Psoas muscle (tissue), 8 donors: Measurements from ENCODE around the gene GPC6. TPM values are rescaled to one million over a fixed set of nuclear protein-coding genes. Genes with fewer than 3 reads are reported as not detected.

Experiments used
- ATAC-seq, 4 donors: fragments of 200-7000 bp; cut with Tn5 transposase; one replicate each; pipeline ENCODE4 v1.9.1; 2020; ENCODE audit warnings: moderate library complexity in 3 of 4, mild to moderate bottlenecking in 2 of 4
- DNase-seq, 2 donors: peaks; one replicate each; pipeline ENCODE4 v3.0.0-alpha.2; 2020
- H3K27ac ChIP-seq: fragments of 200-600 bp; one replicate; pipeline ENCODE4 v1.8.0; 2022
- H3K27me3 ChIP-seq, 3 donors: fragments of 200-600 bp in 1 of 3; one replicate each; pipeline versions ENCODE4 v1.6.1 to v1.8.0; 2013 to 2022; ENCODE audit warnings: low read length in 2 of 3, mild to moderate bottlenecking in 2 of 3, moderate library complexity in 1 of 3; ENCODE audit not compliant: insufficient read depth in 3 of 3
- H3K36me3 ChIP-seq, 2 donors: fragments of 200-600 bp in 1 of 2; one replicate each; pipeline versions ENCODE4 v1.6.1 to v1.8.0; 2013 to 2022; ENCODE audit warnings: low read depth in 1 of 2, mild to moderate bottlenecking in 1 of 2, moderate library complexity in 1 of 2; ENCODE audit not compliant: insufficient read depth in 1 of 2
- H3K4me1 ChIP-seq: fragments of 200-600 bp; one replicate; pipeline ENCODE4 v1.8.0; 2022
- H3K4me3 ChIP-seq: fragments of 200-600 bp; one replicate; pipeline ENCODE4 v1.8.0; 2022; ENCODE audit warnings: mild to moderate bottlenecking
- H3K9me3 ChIP-seq: fragments of 200-600 bp; one replicate; pipeline ENCODE4 v1.8.0; 2022
- CTCF ChIP-seq: fragments of 200-600 bp; IDR thresholded peaks from one replicate; pipeline ENCODE4 v1.8.0; 2022; ENCODE audit warnings: antibody characterized with exemption
- WGBS, 3 donors: extraction: QIAGEN DNeasy Blood & Tissue Kit; methylation state at CpG; one replicate each; pipeline versions ENCODE4 v1.1.6 to v1.1.7; 2013; 5-methylcytosine and 5-hydroxymethylcytosine counted together
- intact Hi-C, 2 donors: fragments of 100-400 bp; cut with DNase I; formaldehyde crosslinking; loops; one replicate each; pipeline versions ENCODE4 v1.11.0 to v1.14.2; 2022
- polyA plus RNA-seq, 3 donors: library from polyadenylated mRNA; stranded (reverse); fragments of 200-250 nt; gene quantifications; one replicate each; pipeline ENCODE4 v1.2.3, GENCODE V29; 2013
- total RNA-seq, 4 donors: library from RNA; stranded (reverse); fragmentation: NEBNext Ultra II Directional in 2 of 4; extraction: Animal tissue kit (Norgen Biotek cat#: 25700) in 2 of 4; gene quantifications; one replicate each; pipeline versions ENCODE4 v1.2.1 to v1.2.4, GENCODE V29; 2021 to 2023
- donor health status: healthy with polysubstance abuse.
- donor health status: DM: no; HTN: no; CAD: no; lungs with moderate emphysema.
- donor health status: Bipolar disorder and iron deficiency.
- donor health status: healthy.
- donor health status: DM: yes; HTN: yes; CAD: no.
- donor health status: DM: no; HTN: no; CAD: no.
- donor health status: DM: no; HTN: no; CAD: no.
- donor health status: DM: yes; HTN: yes; CAD: no.

The GPC6 gene
- total and polyA plus RNA-seq, 7 donors = 0.07 to 3.7 (median 0.57) TPM

GRCh38 chr13:94028234-94028633 lies 801.6 kb downstream of the GPC6 start:
- no peak for TF ChIP-seq CTCF
- 80 to 89% (median 86%) methylated on average over 2 of the region's 2 CpGs for WGBS, 3 donors
- ATAC-seq (no peak), DNase-seq (no peak)
- Histone ChIP-seq H3K9me3 (no peaks in the 10 kb centered on the region), H3K36me3 (no peaks in the 10 kb centered on the region), H3K4me1 (no peaks in the 10 kb centered on the region), H3K4me3 (no peak overlapping the region), H3K27ac (no peak overlapping the region), H3K27me3 (no peaks in the 10 kb centered on the region)
- intact Hi-C loops = no loop called here

GRCh38 chr13:94028650-94029049 lies 802.0 kb downstream of the GPC6 start:
- no peak for TF ChIP-seq CTCF
- Histone ChIP-seq H3K4me3 (no peak overlapping the region), H3K36me3 (no peaks in the 10 kb centered on the region), H3K4me1 (no peaks in the 10 kb centered on the region), H3K27me3 (no peaks in the 10 kb centered on the region), H3K27ac (no peak overlapping the region), H3K9me3 (no peaks in the 10 kb centered on the region)
- intact Hi-C loops = no loop called here
- no peak for DNase-seq
- no peak for ATAC-seq
- WGBS, 3 donors = 86 to 91% (median 87%) methylated on average over 1 of the region's 1 CpG

GRCh38 chr13:94030415-94031119 lies 804.0 kb downstream of the GPC6 start:
- no peaks in the 10 kb centered on the region for H3K36me3 ChIP-seq
- whole genome bisulfite sequencing, 3 donors = 90 to 92% (median 91%) methylated on average over 14 of the region's 14 CpGs
- intact Hi-C loops = no loop called here
- DNase-seq (no peak), ATAC-seq (no peak)
- no peak overlapping the region for H3K4me3 ChIP-seq
- TF ChIP-seq CTCF = no peak
- H3K9me3 ChIP-seq = no peaks in the 10 kb centered on the region
- no peak overlapping the region for H3K27ac ChIP-seq
- no peaks in the 10 kb centered on the region for H3K4me1 ChIP-seq
- H3K27me3 ChIP-seq = no peaks in the 10 kb centered on the region

- Histone ChIP-seq H3K4me3 (no peak overlapping the region), H3K36me3 (no peaks in the 10 kb centered on the region), H3K27me3 (no peaks in the 10 kb centered on the region), H3K9me3 (no peaks in the 10 kb centered on the region), H3K4me1 (no peaks in the 10 kb centered on the region), H3K27ac (no peak overlapping the region)
- TF ChIP-seq CTCF = no peak
- DNase-seq = no peak
- ATAC-seq = no peak
- WGBS, 3 donors = 89 to 94% (median 92%) methylated on average over 3 of the region's 3 CpGs
- intact Hi-C loops = no loop called here
Observed at GRCh38 chr13:94031609-94032008, 805.0 kb downstream of the GPC6 start.

GRCh38 chr13:94033098-94033497 lies 806.5 kb downstream of the GPC6 start:
- intact Hi-C loops = no loop called here
- no peak for DNase-seq

More at GRCh38 chr13:94033098-94033497, 806.5 kb downstream of the GPC6 start:
- TF ChIP-seq CTCF = no peak
- H3K27me3 ChIP-seq = no peaks in the 10 kb centered on the region
- H3K36me3 ChIP-seq = no peaks in the 10 kb centered on the region
- ATAC-seq = no peak
- no peak overlapping the region for H3K4me3 ChIP-seq
- H3K27ac ChIP-seq = no peak overlapping the region
- 52 to 71% (median 63%) methylated on average over 1 of the region's 1 CpG for WGBS, 3 donors
- H3K9me3 ChIP-seq = no peaks in the 10 kb centered on the region
- no peaks in the 10 kb centered on the region for H3K4me1 ChIP-seq
